HEK293 (cell line): Measurements from ENCODE around the gene GCK.

Source experiments
- YY1 ChIP-seq: fragments of 450-650 bp; formaldehyde crosslinking; IDR thresholded peaks from 2 replicates; pipeline ENCODE4 v1.5.1; 2018; ENCODE audit warnings: missing biosample characterization, missing genetic modification characterization
- ZBTB8A ChIP-seq: fragments of 450-650 bp; formaldehyde crosslinking; IDR thresholded peaks from 2 replicates; pipeline ENCODE4 v1.5.1; 2016; ENCODE audit warnings: missing biosample characterization, missing genetic modification characterization
- ZNF24 ChIP-seq: fragments of 450-650 bp; formaldehyde crosslinking; IDR thresholded peaks from 2 replicates; pipeline ENCODE4 v1.5.1; 2016; ENCODE audit warnings: missing biosample characterization, missing genetic modification characterization
- ZNF274 ChIP-seq, 2 experiments: fragments of 200-500 bp in 1 of 2; fragments of 450-650 bp in 1 of 2; sonication (Bioruptor generic) in 1 of 2; formaldehyde crosslinking in 1 of 2; IDR thresholded peaks; 2 replicates each; pipeline versions ENCODE4 v1.5.1 to v1.6.1; 2014 to 2016; ENCODE audit warnings: borderline replicate concordance in 1 of 2, inconsistent platforms in 1 of 2, low read length in 1 of 2, missing biosample characterization in 1 of 2, missing genetic modification characterization in 1 of 2
- TF ChIP-seq, protein P1 (sequence below): fragments of 450-650 bp; formaldehyde crosslinking; IDR thresholded peaks from 2 replicates; pipeline ENCODE4 v1.5.1; 2016; ENCODE audit warnings: missing biosample characterization, missing genetic modification characterization

DNA sequence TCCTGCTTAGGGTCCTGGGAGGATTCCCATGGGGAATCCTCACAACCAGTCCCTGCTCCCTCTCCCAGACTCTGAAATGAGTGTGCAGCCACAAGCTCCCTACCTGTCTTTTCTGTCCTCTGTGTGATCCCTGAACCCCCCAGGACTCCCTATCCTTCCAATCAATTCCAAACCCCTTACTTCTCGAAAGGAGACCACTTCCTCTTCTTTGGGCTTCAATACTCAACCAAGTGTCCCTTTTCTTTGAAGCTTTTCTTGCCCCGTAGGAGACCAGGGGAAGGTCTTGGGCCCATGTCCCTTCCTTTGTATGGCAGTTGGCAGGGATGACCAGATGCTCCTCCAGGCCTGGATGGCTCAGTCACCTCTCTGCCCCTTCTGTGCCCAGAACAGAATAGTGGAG, 83.4 kb downstream of the GCK start:
- TF ChIP-seq, protein P1, sequence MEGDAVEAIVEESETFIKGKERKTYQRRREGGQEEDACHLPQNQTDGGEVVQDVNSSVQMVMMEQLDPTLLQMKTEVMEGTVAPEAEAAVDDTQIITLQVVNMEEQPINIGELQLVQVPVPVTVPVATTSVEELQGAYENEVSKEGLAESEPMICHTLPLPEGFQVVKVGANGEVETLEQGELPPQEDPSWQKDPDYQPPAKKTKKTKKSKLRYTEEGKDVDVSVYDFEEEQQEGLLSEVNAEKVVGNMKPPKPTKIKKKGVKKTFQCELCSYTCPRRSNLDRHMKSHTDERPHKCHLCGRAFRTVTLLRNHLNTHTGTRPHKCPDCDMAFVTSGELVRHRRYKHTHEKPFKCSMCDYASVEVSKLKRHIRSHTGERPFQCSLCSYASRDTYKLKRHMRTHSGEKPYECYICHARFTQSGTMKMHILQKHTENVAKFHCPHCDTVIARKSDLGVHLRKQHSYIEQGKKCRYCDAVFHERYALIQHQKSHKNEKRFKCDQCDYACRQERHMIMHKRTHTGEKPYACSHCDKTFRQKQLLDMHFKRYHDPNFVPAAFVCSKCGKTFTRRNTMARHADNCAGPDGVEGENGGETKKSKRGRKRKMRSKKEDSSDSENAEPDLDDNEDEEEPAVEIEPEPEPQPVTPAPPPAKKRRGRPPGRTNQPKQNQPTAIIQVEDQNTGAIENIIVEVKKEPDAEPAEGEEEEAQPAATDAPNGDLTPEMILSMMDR = no peak
- TF ChIP-seq ZNF24 (no peak), ZBTB8A (tag by site-specific recombination) (no peak), YY1 (no peak), ZNF274 (IDR thresholded peaks at IDR 0.05; ENCODE audit: low read length) (no peak), ZNF274 (tag by site-specific recombination; IDR thresholded peaks at IDR 0.05; ENCODE audit: borderline replicate concordance) (no peak)
